ENCODE results near the gene APP.

APP gene

DNA sequence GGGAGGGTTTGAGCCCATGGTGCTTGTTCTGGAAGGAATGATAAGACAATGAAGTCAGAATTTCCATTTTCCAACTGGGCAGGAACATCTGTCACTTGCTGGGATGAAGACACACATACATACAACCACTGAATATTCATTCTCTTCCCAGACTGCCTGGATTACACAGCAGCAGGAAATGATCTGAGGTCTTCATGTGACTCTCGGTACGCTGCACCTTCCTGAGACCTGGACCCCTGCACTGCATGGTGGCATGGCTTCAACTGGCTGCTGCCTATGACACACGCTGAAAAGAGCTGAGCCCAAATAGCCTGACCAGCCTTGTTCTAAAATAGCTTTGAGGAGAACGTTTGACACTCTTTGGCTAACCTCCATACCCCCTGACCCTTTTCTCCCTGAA is 285.2 kb downstream of the APP start:
- H3K4me3 ChIP-seq = no peak overlapping the region
- no peaks in the 10 kb centered on the region for H3K27me3 ChIP-seq
- 0 out of 2 replicates have a peak, but pooled peaks cover 5% of the 10 kb centered on the region for H4K20me1 ChIP-seq
- no peaks in the 10 kb centered on the region for H3K9me3 ChIP-seq
- H3K36me3 ChIP-seq = peaks cover 97% of the 10 kb centered on the region
- no peak overlapping the region for H3K9ac ChIP-seq
- no peaks in the 10 kb centered on the region for H3K4me1 ChIP-seq
- H3K27ac ChIP-seq = no peak overlapping the region
- H3K4me2 ChIP-seq = no peak overlapping the region
- TF ChIP-seq Cebpa-rat (IDR thresholded peaks at IDR 0.05) = no peak

DNA sequence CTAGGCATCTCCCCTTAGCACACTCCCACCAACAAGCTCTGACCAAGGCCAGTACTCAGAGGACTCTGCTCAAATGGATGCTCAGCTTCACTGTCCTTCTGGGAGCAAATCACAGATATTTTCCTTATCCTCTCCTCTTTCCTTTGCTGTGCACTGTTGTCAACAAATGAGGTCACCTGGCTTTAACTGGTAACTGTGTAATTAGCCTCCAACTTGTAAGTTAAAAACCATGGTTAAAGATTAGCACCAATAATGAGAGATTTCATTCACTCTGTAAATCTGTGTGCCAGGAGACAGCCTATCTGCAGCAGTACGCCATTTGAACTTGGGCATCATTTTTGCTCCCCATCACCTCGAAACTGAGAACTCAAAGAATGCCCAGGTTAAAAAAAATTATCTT is 286.3 kb downstream of the APP start:
- no peak for TF ChIP-seq Cebpa-rat (IDR thresholded peaks at IDR 0.05)
- Histone ChIP-seq H3K4me2 (no peak overlapping the region), H3K9me3 (no peaks in the 10 kb centered on the region), H3K27me3 (no peaks in the 10 kb centered on the region), H3K27ac (no peak overlapping the region), H3K9ac (no peak overlapping the region), H3K4me3 (no peak overlapping the region), H3K36me3 (peaks cover 97% of the 10 kb centered on the region), H3K4me1 (no peaks in the 10 kb centered on the region), H4K20me1 (0 out of 2 replicates have a peak, but pooled peaks cover 5% of the 10 kb centered on the region)

DNA sequence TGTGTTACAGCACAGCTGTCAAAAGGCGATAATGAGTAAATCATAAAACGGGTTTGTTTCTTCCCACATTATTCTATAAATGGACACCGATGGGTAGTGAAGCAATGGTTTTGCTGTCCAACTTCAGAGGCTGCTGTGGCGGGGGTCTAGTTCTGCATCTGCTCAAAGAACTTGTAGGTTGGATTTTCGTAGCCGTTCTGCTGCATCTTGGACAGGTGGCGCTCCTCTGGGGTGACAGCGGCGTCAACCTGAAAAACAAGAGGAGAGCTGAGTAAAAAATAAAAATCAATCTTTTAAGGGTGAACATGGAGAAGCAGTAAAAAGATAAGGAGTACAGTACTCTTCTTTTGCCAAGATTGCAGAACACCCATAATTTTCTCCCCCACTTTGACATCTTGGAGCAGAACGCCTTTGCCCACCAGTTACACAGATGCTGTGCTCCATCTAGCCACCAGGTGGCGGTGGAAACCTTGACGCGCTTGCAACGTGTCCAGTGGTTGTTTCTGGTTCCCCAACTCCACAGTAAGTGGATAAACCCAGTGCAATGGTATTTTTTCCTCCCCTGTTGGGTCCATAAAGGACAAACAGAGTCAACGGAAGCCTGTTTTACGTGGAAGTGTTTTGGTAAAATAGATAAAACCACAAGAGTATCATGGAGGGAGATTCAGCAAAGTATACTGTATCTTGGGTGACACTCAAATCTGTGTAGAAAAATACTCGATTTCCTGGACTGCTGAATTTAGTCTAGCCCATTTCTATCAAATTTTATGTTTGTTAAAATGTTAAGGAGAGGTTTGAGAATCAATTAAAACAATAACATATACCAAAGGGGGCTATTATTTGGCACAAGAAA is 288.8 kb downstream of the APP start:
- Histone ChIP-seq H3K27me3 (no peaks in the 10 kb centered on the region), H4K20me1 (0 out of 2 replicates have a peak, but pooled peaks cover 5% of the 10 kb centered on the region), H3K36me3 (peaks cover 76% of the 10 kb centered on the region), H3K4me3 (no peak overlapping the region), H3K4me2 (no peak overlapping the region), H3K4me1 (no peaks in the 10 kb centered on the region), H3K9ac (no peak overlapping the region), H3K9me3 (no peaks in the 10 kb centered on the region), H3K27ac (no peak overlapping the region)
- TF ChIP-seq Cebpa-rat (IDR thresholded peaks at IDR 0.05) = no peak

DNA sequence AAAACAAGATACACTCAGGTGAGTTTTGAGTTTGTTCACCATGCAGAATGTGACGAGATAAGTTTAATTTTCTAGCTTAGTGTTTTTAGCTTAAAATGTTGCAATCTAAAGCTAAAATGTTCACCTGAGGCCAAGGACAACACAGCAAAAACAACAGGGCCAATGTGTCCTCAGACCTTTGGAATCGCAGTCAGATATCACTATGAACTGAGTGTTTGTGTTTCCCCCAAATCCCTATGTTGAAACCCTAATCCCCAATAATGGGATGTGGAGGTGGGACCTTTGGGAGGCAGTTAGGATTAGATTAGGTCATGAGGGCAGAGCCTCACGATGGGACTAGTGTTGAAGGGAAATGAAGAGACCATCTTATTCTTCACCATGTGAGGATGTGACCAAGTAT is 291.4 kb downstream of the APP start:
- H3K9me3 ChIP-seq = no peaks in the 10 kb centered on the region
- peaks cover 55% of the 10 kb centered on the region for H3K36me3 ChIP-seq
- no peak overlapping the region for H3K9ac ChIP-seq
- H4K20me1 ChIP-seq = no peaks in the 10 kb centered on the region
- H3K4me1 ChIP-seq = peaks cover 8% of the 10 kb centered on the region
- H3K27ac ChIP-seq = no peak overlapping the region
- TF ChIP-seq Cebpa-rat (IDR thresholded peaks at IDR 0.05) = no peak
- no peak overlapping the region for H3K4me3 ChIP-seq
- H3K27me3 ChIP-seq = no peaks in the 10 kb centered on the region
- no peak overlapping the region for H3K4me2 ChIP-seq

DNA sequence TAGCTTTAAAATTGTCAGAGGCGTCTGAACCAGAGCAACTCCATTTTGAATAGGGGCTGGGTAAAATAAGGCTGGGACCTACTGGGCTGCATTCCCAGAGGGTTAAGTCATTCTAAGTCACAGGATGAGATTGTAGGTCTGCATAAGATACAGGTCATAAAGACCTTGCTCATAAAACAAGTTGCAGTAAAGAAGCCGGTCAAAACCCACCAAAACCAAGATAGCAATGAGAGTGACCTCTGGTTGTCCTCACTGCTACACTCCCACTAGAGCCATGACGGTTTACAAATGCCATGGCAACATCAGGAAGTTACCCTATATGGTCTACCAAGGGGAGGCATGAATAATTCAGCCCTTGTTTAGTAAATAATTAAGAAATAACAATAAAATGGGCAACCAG is 292.2 kb downstream of the APP start:
- TF ChIP-seq Cebpa-rat (IDR thresholded peaks at IDR 0.05) = no peak

DNA sequence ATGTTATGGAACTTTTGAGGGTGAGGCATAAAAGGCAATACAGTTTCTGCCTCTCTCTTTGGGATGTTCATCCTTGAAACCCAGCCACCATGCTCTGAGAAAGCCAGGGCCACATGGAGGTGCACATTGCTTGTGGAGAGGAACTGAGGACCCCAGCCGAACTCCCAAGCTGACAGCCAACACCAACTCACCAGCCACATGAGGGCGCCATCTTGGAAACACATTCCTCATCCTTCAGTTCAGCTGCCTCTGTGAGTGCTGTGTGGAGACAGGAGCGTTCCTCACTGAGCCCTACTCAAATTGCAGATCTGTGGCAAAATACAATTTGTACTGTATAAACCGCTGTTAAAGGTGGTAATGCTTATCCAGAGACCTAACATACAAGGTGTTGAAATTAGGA is 298.3 kb downstream of the APP start:
- no peak overlapping the region for H3K27ac ChIP-seq
- no peaks in the 10 kb centered on the region for H3K9me3 ChIP-seq
- H3K27me3 ChIP-seq = no peaks in the 10 kb centered on the region
- no peak overlapping the region for H3K4me3 ChIP-seq
- no peaks in the 10 kb centered on the region for H4K20me1 ChIP-seq
- H3K4me1 ChIP-seq = peaks cover 8% of the 10 kb centered on the region
- no peak for TF ChIP-seq Cebpa-rat (IDR thresholded peaks at IDR 0.05)
- H3K36me3 ChIP-seq = peaks cover 8% of the 10 kb centered on the region; the same call in 1 of the 2 replicates
- no peak overlapping the region for H3K9ac ChIP-seq
- H3K4me2 ChIP-seq = no peak overlapping the region

More for the DNA sequence above, 292.2 kb downstream of the APP start:
- H3K4me3 ChIP-seq = no peak overlapping the region
- no peaks in the 10 kb centered on the region for H3K27me3 ChIP-seq
- no peak overlapping the region for H3K27ac ChIP-seq
- no peaks in the 10 kb centered on the region for H3K9me3 ChIP-seq
- H3K36me3 ChIP-seq = peaks cover 50% of the 10 kb centered on the region
- H3K9ac ChIP-seq = no peak overlapping the region
- H4K20me1 ChIP-seq = no peaks in the 10 kb centered on the region
- peaks cover 8% of the 10 kb centered on the region for H3K4me1 ChIP-seq
- no peak overlapping the region for H3K4me2 ChIP-seq

DNA sequence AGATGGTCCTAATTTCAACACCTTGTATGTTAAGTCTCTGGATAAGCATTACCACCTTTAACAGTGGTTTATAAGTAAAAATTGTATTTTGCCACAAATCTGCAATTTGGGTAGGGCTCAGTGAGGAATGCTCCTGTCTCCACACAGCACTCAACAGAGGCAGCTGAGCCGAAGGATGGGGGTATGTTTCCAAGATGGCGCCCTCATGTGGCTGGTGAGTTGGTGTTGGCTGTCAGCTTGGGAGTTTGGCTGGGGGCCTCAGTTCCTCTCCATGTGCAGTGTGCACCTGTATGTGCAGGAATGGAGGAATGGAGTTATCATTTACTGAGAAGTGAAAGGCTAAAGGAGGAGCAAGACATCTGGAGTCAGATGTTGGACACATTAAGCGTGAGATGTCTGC is 299.0 kb downstream of the APP start:
- Histone ChIP-seq H3K4me2 (no peak overlapping the region), H3K27me3 (no peaks in the 10 kb centered on the region), H3K4me1 (peaks cover 8% of the 10 kb centered on the region), H4K20me1 (no peaks in the 10 kb centered on the region), H3K36me3 (peaks cover 8% of the 10 kb centered on the region; the same call in 1 of the 2 replicates), H3K27ac (no peak overlapping the region), H3K9me3 (no peaks in the 10 kb centered on the region), H3K9ac (no peak overlapping the region), H3K4me3 (no peak overlapping the region)
- TF ChIP-seq Cebpa-rat (IDR thresholded peaks at IDR 0.05) = no peak

DNA sequence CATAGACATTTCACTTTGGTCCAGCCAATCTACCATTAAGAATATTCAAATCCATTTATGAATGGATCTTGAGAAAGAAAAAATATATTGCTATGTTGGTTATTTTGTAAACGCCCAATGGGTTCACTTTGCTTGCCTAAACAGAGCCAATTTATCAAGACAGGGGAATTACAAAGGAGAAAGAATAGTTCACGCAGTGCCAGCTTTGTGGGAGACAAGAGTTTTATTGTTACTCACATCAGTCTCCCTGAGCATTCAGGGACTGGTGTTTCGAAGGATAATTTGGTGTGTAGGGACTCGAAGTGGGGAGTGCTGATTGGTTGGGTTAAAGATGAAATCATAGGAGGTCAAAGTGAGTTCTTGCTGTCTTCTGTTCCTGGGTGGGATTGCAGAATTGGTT is 300.5 kb downstream of the APP start:
- Histone ChIP-seq H3K9ac (no peak overlapping the region), H3K4me1 (peaks cover 12% of the 10 kb centered on the region), H3K4me2 (no peak overlapping the region), H3K4me3 (no peak overlapping the region), H3K27ac (no peak overlapping the region), H3K36me3 (peaks cover 8% of the 10 kb centered on the region; the same call in 1 of the 2 replicates), H3K27me3 (no peaks in the 10 kb centered on the region), H3K9me3 (no peaks in the 10 kb centered on the region), H4K20me1 (no peaks in the 10 kb centered on the region)
- no peak for TF ChIP-seq Cebpa-rat (IDR thresholded peaks at IDR 0.05)

DNA sequence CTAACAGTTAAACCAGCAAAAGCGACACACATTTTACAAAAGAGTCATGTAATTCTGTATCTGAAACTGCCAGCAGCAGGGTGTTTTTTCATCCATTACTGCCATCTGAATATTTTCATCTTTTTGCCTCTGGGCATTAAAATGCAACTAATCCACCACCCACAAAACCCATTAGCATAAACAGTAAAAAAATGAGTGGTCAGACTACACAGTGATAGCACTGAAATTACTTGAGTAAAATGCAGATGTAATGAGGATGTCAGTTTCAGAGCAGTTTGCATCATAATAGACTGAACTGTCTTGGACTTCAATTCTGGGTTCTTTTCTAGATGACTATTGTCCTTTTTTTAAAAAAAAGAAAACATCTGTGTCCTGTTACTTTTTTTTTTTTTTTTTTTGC is 303.5 kb downstream of the APP start:
- H3K9ac ChIP-seq = no peak overlapping the region
- H3K27me3 ChIP-seq = no peaks in the 10 kb centered on the region
- no peaks in the 10 kb centered on the region for H3K36me3 ChIP-seq
- no peak overlapping the region for H3K4me2 ChIP-seq
- no peaks in the 10 kb centered on the region for H4K20me1 ChIP-seq
- no peak overlapping the region for H3K4me3 ChIP-seq
- H3K9me3 ChIP-seq = no peaks in the 10 kb centered on the region
- no peak for TF ChIP-seq Cebpa-rat (IDR thresholded peaks at IDR 0.05)
- H3K4me1 ChIP-seq = peaks cover 12% of the 10 kb centered on the region
- no peak overlapping the region for H3K27ac ChIP-seq

DNA sequence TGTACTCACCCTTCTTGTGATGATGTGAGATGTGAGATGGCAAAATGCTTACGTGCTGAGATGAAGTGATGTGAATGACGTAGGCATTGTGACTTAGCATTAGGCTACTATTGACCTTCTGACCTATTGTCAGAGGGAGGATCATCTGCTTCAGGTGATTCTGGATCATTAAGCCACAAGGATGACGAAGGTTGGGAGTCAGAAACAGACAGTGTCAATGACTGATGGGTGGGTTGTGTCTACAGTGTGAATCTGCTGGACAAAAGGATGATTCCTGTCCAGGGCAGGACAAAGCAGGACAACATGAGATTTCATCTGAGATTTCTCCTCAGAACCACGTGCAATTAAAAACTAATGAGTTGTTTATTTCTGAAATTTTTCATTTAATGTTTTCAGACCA is 306.8 kb downstream of the APP start:
- Histone ChIP-seq H4K20me1 (no peaks in the 10 kb centered on the region), H3K4me2 (no peak overlapping the region), H3K4me1 (peaks cover 12% of the 10 kb centered on the region), H3K36me3 (no peaks in the 10 kb centered on the region), H3K27me3 (no peaks in the 10 kb centered on the region), H3K9ac (no peak overlapping the region), H3K4me3 (no peak overlapping the region), H3K27ac (no peak overlapping the region), H3K9me3 (no peaks in the 10 kb centered on the region)
- no peak for TF ChIP-seq Cebpa-rat (IDR thresholded peaks at IDR 0.05)
